T-helper 22 cell (primary cell): Measurements from ENCODE around the gene EMILIN2.

Experiments used
- DNase-seq: peaks from one replicate; pipeline ENCODE4 v3.0.0-alpha.2; 2020; ENCODE audit warnings: low read depth

EMILIN2 gene

DNA sequence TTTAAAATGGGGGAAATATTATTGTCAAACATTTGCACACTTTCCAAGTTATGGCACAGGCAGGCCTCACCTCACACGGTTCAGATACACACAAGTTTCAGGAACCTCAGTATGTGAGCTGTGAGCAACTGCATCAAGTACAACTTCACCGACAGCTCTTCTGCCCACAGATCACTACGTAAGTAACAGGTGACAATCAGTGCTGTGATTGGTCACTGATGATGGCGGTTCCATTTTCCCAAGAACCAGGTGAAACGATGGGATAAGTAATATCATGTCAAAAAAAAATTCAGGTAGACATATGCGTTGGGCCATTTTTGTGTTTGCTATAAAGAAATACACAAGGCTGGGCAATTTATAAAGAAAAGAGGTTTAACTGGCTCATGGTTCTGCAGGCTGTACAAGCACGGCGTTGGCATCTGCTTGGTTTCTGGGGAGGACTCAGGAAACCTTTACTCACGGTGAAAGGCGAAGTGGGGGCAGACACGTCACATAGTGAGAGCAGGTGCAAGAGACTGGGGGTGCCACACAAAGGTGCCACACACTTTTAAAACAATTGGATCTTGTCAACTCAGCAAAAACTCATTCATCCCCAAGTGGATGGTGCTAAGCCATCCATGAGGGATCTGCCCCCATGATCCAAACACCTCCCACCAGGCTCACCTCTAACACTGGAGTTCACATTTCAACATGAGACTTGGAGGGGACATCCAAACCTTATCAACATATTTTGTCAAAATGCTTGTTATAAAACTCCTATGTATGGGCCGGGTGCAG is 108.3 kb downstream of the EMILIN2 start:
- DNase-seq: no peak

DNA sequence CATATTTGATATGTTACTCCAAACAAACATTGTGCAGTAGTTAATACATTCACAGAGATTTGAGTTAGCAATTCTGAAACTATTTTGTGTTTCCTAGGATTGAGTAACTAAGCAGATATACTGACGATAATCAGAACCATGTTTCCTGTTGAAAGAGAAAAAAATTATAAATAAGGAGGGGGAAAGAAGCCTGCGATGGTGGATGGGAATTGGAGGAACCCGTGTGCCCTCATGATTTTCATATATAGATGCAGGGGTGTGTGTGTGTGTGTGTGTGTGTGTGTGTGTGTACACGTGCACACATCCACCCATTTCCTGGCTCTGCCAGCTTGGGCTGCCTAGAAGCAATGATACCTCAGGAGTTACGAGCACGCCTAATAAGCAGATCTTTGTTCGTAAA is 109.2 kb downstream of the EMILIN2 start:
- no peak for DNase-seq

DNA sequence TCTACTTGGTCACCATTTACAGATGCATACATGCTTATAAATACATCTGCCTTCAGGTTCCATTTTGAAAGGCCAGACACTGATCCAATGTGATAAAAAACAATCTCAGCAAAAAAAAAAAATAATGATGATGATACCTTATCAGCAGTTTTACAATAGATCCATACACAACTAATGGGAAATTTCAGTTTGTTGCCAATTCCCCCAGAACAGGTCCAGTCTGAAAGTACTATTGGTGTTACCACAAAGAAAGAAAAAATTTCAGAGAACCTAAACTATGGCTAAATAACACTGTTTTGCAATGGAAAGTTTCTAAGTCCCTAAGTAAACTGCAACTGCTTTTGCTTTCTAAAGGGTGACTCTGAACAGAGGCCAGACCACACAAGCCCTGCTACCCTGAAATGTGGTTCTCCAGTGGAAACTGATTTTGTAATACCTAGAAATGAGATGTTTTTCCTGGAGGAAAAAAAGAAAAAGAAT is 112.1 kb downstream of the EMILIN2 start:
- no peak for DNase-seq

DNA sequence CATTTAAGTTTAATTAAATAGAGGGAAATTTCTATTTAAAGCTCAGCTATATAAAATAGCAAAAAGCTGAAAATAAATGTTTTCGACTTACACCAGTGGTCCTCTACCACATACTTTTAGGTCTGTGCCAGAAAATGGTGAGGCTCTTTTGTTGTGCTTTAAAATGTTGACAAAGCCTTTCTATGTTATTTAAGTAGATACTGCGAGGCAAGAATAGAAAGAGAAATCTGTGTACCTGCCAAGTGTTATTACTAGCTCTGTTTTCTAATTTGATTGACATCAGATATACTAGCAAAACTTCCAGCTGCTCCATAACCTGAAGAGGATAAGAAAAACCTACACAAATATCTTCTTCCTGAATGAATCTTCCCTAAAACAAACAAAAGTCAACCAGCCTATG is 112.5 kb downstream of the EMILIN2 start:
- no peak for DNase-seq

DNA sequence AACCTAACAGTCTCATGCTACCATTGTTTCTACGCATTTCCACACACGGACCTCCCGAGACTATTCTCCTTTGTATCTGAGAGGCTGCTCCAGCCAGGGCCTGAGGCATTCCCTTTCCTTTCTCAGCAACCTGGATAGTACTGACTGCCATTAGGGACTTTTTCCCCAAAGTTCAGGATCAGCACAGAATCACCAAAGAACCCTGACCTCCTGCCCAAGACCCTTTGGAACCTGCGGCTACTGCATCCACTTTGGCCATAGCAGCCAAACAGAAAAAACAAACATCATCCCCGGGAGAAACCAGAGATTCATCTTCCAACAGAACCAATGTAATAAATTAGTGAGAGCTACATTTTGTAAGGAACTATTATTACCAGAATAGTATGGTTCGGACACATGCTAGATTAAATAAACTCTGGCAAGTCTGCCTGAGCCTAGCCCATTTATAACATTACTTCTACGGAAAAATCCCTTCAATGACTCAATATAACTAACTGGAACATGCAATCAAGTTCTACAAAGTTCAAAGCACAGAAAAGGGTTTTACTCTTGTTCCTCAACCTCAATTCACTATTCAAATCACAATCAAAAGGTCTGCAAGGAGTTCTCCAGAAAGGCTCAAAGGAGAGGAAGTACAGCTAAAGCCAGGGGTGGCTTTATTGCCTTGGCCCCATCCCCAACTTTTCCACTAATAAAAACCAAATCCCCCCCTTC is 114.3 kb downstream of the EMILIN2 start:
- no peak for DNase-seq

DNA sequence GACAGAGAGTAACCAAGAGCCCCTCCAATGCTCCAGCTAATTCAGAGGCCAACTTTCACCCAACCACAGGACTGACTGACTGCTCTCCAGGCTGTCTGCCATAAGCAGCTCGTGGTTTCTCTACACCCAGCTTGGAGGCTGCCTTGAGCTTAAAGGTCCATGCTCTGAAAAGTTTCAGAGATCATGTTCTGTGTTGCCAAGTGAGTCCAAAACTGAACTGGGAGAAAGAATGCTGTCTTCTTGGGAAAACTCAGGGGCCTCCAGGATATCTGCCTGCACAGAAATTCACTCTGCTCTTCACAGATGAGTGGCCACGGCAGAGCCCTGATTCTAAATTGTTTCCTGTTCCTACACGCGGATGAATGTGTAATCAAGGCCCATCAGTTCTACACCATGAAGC is 115.0 kb downstream of the EMILIN2 start:
- DNase-seq: no peak

DNA sequence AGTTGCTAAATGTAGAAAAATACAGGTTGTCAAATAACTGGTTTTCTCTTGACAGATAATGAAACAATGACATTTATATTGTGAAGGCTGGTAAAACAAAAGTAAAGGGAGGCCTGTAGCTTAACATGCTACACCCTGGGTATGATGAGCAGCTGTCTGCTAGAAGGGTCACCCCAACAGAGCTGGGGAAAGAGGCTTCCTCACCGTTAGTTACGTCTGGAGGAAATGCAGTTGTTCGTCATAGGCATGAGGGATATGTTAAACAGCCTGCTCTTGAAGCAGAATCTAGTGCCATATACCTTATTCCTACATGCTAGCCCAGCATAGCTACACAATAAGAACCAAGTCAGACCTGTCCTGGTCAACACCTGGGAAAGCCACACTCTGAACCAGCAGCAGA is 116.2 kb downstream of the EMILIN2 start:
- DNase-seq: peak; percentile 52

DNA sequence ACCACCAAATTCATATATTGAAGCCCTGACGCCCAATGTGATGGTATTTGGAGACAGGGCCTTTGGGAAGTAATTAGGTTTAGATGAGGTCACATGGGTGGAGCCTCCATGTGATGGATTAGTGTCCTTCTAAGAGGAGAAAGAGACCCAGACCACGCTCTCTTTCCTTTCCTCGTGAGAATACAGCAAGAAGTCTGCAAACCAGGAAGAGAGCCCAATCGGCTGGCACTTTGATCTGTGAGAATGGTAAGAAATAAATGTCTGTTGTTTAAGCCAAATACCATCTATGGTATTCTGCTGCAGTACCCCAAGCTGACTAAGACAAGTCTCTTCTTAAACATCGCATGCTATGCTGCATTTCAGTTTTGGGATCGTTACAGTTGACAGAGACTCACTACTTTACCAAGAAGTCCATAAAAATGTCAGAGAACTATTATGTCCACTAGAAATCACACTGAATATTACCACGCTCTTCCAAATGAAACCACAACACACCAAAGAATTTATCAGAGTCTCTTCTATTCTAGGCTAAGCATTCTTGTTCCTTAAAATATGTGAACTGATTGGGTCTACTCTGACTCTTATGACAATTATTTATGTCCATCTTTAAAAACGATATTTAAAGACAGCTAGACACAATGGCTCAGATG is 117.7 kb downstream of the EMILIN2 start:
- no peak for DNase-seq
